ENCODE measurements around the gene SPIN3.

The SPIN3 gene

DNA sequence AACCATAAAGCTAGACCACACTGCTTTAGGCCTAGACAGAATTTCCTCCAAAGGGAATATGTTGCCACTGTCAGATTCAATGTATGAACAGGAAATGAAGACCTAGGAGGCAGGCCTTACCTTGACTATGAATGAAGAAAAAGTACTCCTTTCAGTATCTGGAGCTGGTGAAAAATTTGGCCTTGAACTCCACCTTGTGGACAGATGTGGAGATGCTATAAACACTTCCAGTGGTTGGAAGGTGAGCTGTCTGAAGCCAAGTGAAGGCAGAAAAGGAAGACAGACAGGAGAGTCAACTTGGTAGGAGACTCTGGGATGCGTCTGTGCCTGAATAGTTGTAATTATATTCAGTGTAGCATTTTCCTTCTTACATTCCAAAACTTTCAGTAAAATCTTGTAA lies 17.2 kb downstream of the SPIN3 start:
- in situ Hi-C loops (cut with MboI; ENCODE audit: low sequenced_read_pairs, unreplicated experiment) = loop anchor here (25.0 kb wide), 1 partner anchor 191 kb away; no protein-coding TSS in a partner anchor
- peak; percentile 41 for DNase-seq (ENCODE audit: low spot score)
- TF ChIP-seq, protein P1, sequence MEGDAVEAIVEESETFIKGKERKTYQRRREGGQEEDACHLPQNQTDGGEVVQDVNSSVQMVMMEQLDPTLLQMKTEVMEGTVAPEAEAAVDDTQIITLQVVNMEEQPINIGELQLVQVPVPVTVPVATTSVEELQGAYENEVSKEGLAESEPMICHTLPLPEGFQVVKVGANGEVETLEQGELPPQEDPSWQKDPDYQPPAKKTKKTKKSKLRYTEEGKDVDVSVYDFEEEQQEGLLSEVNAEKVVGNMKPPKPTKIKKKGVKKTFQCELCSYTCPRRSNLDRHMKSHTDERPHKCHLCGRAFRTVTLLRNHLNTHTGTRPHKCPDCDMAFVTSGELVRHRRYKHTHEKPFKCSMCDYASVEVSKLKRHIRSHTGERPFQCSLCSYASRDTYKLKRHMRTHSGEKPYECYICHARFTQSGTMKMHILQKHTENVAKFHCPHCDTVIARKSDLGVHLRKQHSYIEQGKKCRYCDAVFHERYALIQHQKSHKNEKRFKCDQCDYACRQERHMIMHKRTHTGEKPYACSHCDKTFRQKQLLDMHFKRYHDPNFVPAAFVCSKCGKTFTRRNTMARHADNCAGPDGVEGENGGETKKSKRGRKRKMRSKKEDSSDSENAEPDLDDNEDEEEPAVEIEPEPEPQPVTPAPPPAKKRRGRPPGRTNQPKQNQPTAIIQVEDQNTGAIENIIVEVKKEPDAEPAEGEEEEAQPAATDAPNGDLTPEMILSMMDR (IDR thresholded peaks at IDR 0.05; ENCODE audit: borderline replicate concordance, control extremely low read depth, extremely low read depth, insufficient read depth, missing control alignments) = peak; percentile 53

GRCh38 chrX:56975611-56976010 lies 19.7 kb downstream of the SPIN3 start:
- DNase-seq (ENCODE audit: low spot score) = no peak
- TF ChIP-seq, protein P1 (IDR thresholded peaks at IDR 0.05; ENCODE audit: borderline replicate concordance, control extremely low read depth, extremely low read depth, insufficient read depth, missing control alignments) = no peak
- in situ Hi-C loops (cut with MboI; ENCODE audit: low sequenced_read_pairs, unreplicated experiment) = loop anchor here (25.0 kb wide), 1 partner anchor 188 kb away; no protein-coding TSS in a partner anchor

GRCh38 chrX:56974408-56974807 lies 20.9 kb downstream of the SPIN3 start:
- in situ Hi-C loops (cut with MboI; ENCODE audit: low sequenced_read_pairs, unreplicated experiment) = loop anchor here (25.0 kb wide), 1 partner anchor 137 kb away; no protein-coding TSS in a partner anchor
- DNase-seq (ENCODE audit: low spot score) = no peak
- TF ChIP-seq, protein P1 (IDR thresholded peaks at IDR 0.05; ENCODE audit: borderline replicate concordance, control extremely low read depth, extremely low read depth, insufficient read depth, missing control alignments) = no peak

DNA sequence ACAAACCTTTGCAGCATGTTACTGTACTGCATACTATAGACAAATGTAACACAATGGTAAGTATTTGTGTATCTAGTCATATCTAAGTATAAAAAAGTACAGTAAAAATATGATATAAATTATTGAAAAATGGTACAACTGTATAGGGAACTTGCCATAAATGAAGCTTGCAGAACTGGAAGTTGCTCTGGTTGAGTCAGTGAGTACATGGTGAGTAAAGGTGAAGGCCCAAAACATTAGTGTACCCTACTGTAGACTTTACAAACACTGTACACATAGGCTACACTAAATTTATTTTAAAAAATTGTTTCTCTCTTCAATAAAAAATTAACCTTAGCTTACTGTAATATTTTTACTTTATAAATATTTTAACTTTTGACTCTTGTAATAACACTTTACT lies 25.8 kb downstream of the SPIN3 start:
- in situ Hi-C loops (cut with MboI; ENCODE audit: low sequenced_read_pairs, unreplicated experiment) = loop anchor here (25.0 kb wide), 1 partner anchor 132 kb away; no protein-coding TSS in a partner anchor
- TF ChIP-seq, protein P1 (IDR thresholded peaks at IDR 0.05; ENCODE audit: borderline replicate concordance, control extremely low read depth, extremely low read depth, insufficient read depth, missing control alignments) = no peak
- no peak for DNase-seq (ENCODE audit: low spot score)

DNA sequence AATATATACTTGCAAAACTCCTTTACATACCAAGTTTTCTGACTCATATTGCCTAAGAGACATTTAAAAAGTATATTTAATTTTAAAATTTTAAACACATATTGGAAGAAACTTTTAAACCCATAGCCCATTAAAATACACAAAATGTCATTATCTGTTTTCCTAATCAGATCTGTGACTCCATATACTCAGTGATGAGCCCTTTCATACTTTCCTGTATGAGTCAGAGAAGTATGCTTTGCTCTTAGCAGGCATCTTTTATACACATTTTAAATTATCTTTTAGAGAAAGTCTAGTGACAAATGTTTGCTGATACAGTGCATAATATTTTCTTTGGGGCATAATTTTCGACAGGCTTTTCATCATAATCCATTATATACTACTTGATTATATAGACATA lies 26.4 kb downstream of the SPIN3 start:
- DNase-seq (ENCODE audit: low spot score) = no peak
- TF ChIP-seq, protein P1 (IDR thresholded peaks at IDR 0.05; ENCODE audit: borderline replicate concordance, control extremely low read depth, extremely low read depth, insufficient read depth, missing control alignments) = no peak
- in situ Hi-C loops (cut with MboI; ENCODE audit: low sequenced_read_pairs, unreplicated experiment) = loop anchor here (25.0 kb wide), 1 partner anchor 132 kb away; no protein-coding TSS in a partner anchor

- TF ChIP-seq, protein P1 (IDR thresholded peaks at IDR 0.05; ENCODE audit: borderline replicate concordance, control extremely low read depth, extremely low read depth, insufficient read depth, missing control alignments) = no peak
- in situ Hi-C loops (cut with MboI; ENCODE audit: low sequenced_read_pairs, unreplicated experiment) = loop anchor here (25.0 kb wide), 1 partner anchor 126 kb away; no protein-coding TSS in a partner anchor
- DNase-seq (ENCODE audit: low spot score) = no peak
Measured at GRCh38 chrX:56963377-56963776, 32.0 kb downstream of the SPIN3 start.
